Measurements from ENCODE around the gene DNAJC15.
"Not testable (repeated sequence)": the region's sequence is repeated elsewhere in the genome, so short reads cannot be mapped to it uniquely, and the experiment has no call there.

- not testable (repeated sequence) for TF ChIP-seq POLR2A (IDR thresholded peaks at IDR 0.05; ENCODE audit: low read depth, low read length); CTCF (conservative IDR thresholded peaks at IDR 0.05; ENCODE audit: low read depth, low read length); MAFK (IDR thresholded peaks at IDR 0.05; ENCODE audit: low read depth, low read length); MXI1 (IDR thresholded peaks at IDR 0.05; ENCODE audit: borderline replicate concordance, low read depth, low read length); CEBPB (IDR thresholded peaks at IDR 0.05; ENCODE audit: low read depth, low read length)
These were observed 36.4 kb downstream of the DNAJC15 start for GRCh38 chr13:43059779-43060178.
